NCI-H1694 (cell line): ENCODE results near the gene EVA1C.
"Not testable (repeated sequence)": the region's sequence is repeated elsewhere in the genome, so short reads cannot be mapped to it uniquely, and the experiment has no call there.

ENCODE experiments used
- DNase-seq: peaks from one replicate; lab custom pipeline; 2025; lab: John Stamatoyannopoulos, UW

EVA1C gene

GRCh38 chr21:32390537-32391224, 21.8 kb upstream of the EVA1C start:
- DNase-seq, result not testable (repeated sequence)

GRCh38 chr21:32391755-32392154, 20.8 kb upstream of the EVA1C start:
- DNase-seq, result no peak

- DNase-seq, result no peak
Observed at GRCh38 chr21:32392299-32392879, 20.1 kb upstream of the EVA1C start.

- peak; percentile 67 for DNase-seq
Observed at GRCh38 chr21:32392880-32393676, 19.4 kb upstream of the EVA1C start, which contains the start of gene URB1. URB1 (minus strand) TSS chr21:32393012; CDS start chr21:32392910, 102 bp downstream.

- DNase-seq, result no peak
Observed at GRCh38 chr21:32393677-32394001, 18.9 kb upstream of the EVA1C start.

- DNase-seq, result peak; percentile 93
Observed at GRCh38 chr21:32403201-32403777, 9.2 kb upstream of the EVA1C start.

GRCh38 chr21:32406405-32406804, 6.1 kb upstream of the EVA1C start:
- no peak for DNase-seq

- DNase-seq, result no peak
Observed at GRCh38 chr21:32410291-32410690, 2.2 kb upstream of the EVA1C start.

GRCh38 chr21:32410916-32411315, 1.6 kb upstream of the EVA1C start:
- no peak for DNase-seq

- DNase-seq, result no peak
Observed at GRCh38 chr21:32411350-32412161, 950 bp upstream of the EVA1C start.

GRCh38 chr21:32413015-32413504, 554 bp downstream of the EVA1C start:
- no peak for DNase-seq

- no peak for DNase-seq
Observed at GRCh38 chr21:32413697-32414578, 1.4 kb downstream of the EVA1C start.

GRCh38 chr21:32414579-32415358, 2.3 kb downstream of the EVA1C start:
- peak; percentile 36 for DNase-seq

GRCh38 chr21:32415451-32416398, 3.2 kb downstream of the EVA1C start:
- DNase-seq, result no peak

GRCh38 chr21:32418146-32418545, 5.6 kb downstream of the EVA1C start:
- DNase-seq, result no peak

GRCh38 chr21:32422064-32422463, 9.6 kb downstream of the EVA1C start:
- DNase-seq, result no peak

- no peak for DNase-seq
Observed at GRCh38 chr21:32423320-32424190, 11.0 kb downstream of the EVA1C start.

GRCh38 chr21:32424191-32424535, 11.7 kb downstream of the EVA1C start:
- DNase-seq, result no peak
